ENCODE measurements around the gene ARHGAP15.

ARHGAP15 gene

DNA sequence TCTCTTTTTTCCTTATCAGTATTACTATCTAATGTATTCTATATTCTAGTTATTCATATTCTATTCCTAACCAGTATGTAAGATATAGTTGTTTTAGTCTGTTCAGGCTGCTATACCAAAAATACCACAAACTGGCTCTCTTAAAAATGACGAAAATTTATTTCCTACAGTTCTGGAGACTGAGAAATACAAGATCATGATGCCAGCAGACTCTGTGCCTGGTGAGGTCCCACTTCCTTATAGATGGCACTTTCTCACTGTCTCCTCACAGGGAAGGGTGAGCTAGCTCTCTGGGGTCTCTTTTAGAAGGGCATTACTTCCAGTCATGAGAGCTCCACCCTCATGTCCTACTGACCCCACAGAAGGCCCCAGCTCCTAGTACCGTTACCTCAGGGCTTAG, 4.8 kb upstream of the ARHGAP15 start:
- TF ChIP-seq, protein P1, sequence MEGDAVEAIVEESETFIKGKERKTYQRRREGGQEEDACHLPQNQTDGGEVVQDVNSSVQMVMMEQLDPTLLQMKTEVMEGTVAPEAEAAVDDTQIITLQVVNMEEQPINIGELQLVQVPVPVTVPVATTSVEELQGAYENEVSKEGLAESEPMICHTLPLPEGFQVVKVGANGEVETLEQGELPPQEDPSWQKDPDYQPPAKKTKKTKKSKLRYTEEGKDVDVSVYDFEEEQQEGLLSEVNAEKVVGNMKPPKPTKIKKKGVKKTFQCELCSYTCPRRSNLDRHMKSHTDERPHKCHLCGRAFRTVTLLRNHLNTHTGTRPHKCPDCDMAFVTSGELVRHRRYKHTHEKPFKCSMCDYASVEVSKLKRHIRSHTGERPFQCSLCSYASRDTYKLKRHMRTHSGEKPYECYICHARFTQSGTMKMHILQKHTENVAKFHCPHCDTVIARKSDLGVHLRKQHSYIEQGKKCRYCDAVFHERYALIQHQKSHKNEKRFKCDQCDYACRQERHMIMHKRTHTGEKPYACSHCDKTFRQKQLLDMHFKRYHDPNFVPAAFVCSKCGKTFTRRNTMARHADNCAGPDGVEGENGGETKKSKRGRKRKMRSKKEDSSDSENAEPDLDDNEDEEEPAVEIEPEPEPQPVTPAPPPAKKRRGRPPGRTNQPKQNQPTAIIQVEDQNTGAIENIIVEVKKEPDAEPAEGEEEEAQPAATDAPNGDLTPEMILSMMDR (conservative IDR thresholded peaks at IDR 0.05; ENCODE audit: low read depth, low read length): no peak
- no peak overlapping the region for H3K4me2 ChIP-seq

DNA sequence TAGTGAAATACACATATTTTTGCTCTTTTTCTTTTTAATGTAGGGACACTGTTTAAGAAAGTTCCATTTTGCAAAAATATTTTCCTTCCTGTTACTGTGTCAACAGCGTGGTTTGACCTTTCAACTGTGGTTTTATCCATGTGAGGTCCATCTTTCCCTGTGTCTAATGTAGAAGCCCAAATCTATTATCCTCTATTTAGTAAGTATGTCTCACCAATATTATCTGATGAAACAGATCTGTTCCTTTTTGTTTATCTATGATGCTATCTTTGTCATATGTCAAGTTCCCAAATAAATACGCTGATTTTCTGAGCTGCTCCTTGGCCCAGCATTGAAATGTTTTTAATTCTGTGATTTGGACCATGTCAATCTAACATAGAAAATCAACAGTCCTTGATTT, 3.5 kb upstream of the ARHGAP15 start:
- Histone ChIP-seq H3K27ac (no peak overlapping the region), H3K9ac (no peak overlapping the region), H4K20me1 (ENCODE audit: insufficient read depth) (no peaks in the 10 kb centered on the region), H3K4me3 (IDR thresholded peaks at IDR 0.05; ENCODE audit: insufficient read depth, low read depth, low read length) (no peak overlapping the region), H3K4me2 (no peak overlapping the region), H3K27me3 (ENCODE audit: insufficient read depth, low read depth) (no peaks in the 10 kb centered on the region), H3K36me3 (ENCODE audit: insufficient read depth) (no peaks in the 10 kb centered on the region; the same call in 1 of the 2 replicates), H3K4me1 (ENCODE audit: low read depth, poor library complexity, severe bottlenecking) (peaks cover 14% of the 10 kb centered on the region), H2AFZ (ENCODE audit: low read depth) (no peak overlapping the region), H3K79me2 (ENCODE audit: insufficient read depth, low read depth) (peaks cover 4% of the 10 kb centered on the region; the same call in 1 of the 2 replicates)
- TF ChIP-seq, protein P1 (conservative IDR thresholded peaks at IDR 0.05; ENCODE audit: low read depth, low read length): no peak

More for the DNA sequence above, 4.8 kb upstream of the ARHGAP15 start:
- Histone ChIP-seq H2AFZ (ENCODE audit: low read depth) (no peak overlapping the region), H3K27me3 (ENCODE audit: insufficient read depth, low read depth) (no peaks in the 10 kb centered on the region), H3K9ac (no peak overlapping the region), H3K27ac (no peak overlapping the region), H3K4me1 (ENCODE audit: low read depth, poor library complexity, severe bottlenecking) (peaks cover 11% of the 10 kb centered on the region), H4K20me1 (ENCODE audit: insufficient read depth) (no peaks in the 10 kb centered on the region), H3K79me2 (ENCODE audit: insufficient read depth, low read depth) (no peaks in the 10 kb centered on the region), H3K36me3 (ENCODE audit: insufficient read depth) (no peaks in the 10 kb centered on the region), H3K4me3 (IDR thresholded peaks at IDR 0.05; ENCODE audit: insufficient read depth, low read depth, low read length) (no peak overlapping the region)

DNA sequence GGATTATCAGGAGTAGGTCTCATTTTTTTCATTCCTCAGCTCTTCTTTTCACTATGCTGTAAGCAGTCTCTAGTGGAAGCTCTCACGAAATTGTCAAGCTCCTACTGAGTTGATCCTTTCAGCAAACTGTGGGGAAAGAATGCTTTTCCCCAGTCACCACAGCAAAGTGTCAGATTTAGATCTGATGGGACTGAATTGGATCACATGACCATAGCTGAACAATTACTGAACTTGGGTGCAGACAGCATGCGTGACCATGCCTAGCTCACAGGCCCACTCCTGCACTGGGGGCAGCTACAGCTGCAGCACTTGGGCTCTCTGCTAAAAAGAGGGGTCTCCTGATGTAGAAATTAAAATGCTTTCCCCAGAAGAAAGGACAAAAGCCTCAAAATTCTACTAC, 3.1 kb downstream of the ARHGAP15 start:
- H3K9ac ChIP-seq: no peak overlapping the region
- H3K4me3 ChIP-seq (IDR thresholded peaks at IDR 0.05; ENCODE audit: insufficient read depth, low read depth, low read length): no peak overlapping the region
- H3K27ac ChIP-seq: no peak overlapping the region
- no peaks in the 10 kb centered on the region for H3K27me3 ChIP-seq (ENCODE audit: insufficient read depth, low read depth)
- H2AFZ ChIP-seq (ENCODE audit: low read depth): no peak overlapping the region
- no peak overlapping the region for H3K4me2 ChIP-seq
- peaks cover 24% of the 10 kb centered on the region for H3K4me1 ChIP-seq (ENCODE audit: low read depth, poor library complexity, severe bottlenecking)
- H3K36me3 ChIP-seq (ENCODE audit: insufficient read depth): no peaks in the 10 kb centered on the region; the same call in 1 of the 2 replicates
- TF ChIP-seq, protein P1 (conservative IDR thresholded peaks at IDR 0.05; ENCODE audit: low read depth, low read length): no peak
- peaks cover 18% of the 10 kb centered on the region; the same call in 1 of the 2 replicates for H3K79me2 ChIP-seq (ENCODE audit: insufficient read depth, low read depth)
- H4K20me1 ChIP-seq (ENCODE audit: insufficient read depth): no peaks in the 10 kb centered on the region

DNA sequence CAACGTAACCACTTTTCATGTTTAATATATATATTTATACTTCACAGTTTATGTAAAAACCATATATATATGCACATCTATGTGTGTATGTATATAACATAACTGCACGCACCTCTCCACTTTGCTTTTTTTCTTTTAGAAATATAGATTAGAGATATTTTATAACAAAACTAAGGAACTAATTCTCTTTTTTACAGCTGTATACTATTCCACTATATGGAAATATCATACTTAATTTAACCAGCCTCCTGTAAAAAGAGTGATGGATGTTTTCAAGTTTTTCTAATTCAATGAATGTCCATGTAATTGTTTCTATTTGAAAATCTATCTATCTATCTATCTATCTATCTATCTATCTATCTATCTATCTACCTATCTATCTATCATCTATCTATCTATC, 4.6 kb downstream of the ARHGAP15 start:
- Histone ChIP-seq H4K20me1 (ENCODE audit: insufficient read depth) (no peaks in the 10 kb centered on the region), H3K36me3 (ENCODE audit: insufficient read depth) (no peaks in the 10 kb centered on the region; the same call in 1 of the 2 replicates), H3K27ac (no peak overlapping the region), H3K4me3 (IDR thresholded peaks at IDR 0.05; ENCODE audit: insufficient read depth, low read depth, low read length) (no peak overlapping the region), H3K4me2 (no peak overlapping the region), H3K79me2 (ENCODE audit: insufficient read depth, low read depth) (peaks cover 18% of the 10 kb centered on the region; the same call in 1 of the 2 replicates), H2AFZ (ENCODE audit: low read depth) (no peak overlapping the region), H3K4me1 (ENCODE audit: low read depth, poor library complexity, severe bottlenecking) (peaks cover 13% of the 10 kb centered on the region), H3K9ac (no peak overlapping the region), H3K27me3 (ENCODE audit: insufficient read depth, low read depth) (no peaks in the 10 kb centered on the region)
- TF ChIP-seq, protein P1 (conservative IDR thresholded peaks at IDR 0.05; ENCODE audit: low read depth, low read length): no peak

Measured in KMS-11 (cell line).